ENCODE measurements around the gene HIRA. TPM values are rescaled to one million over a fixed set of nuclear protein-coding genes. Genes with fewer than 3 reads are reported as not detected.

HIRA gene
- total RNA-seq, 1 donor from 2014 or later = 32.7 TPM

GRCh38 chr22:19478901-19479354 is 47.4 kb upstream of the HIRA start, which contains the start of gene UFD1:
Gene UFD1, minus strand, starts transcription at chr22:19479193. Its CDS starts 108 bp downstream, at chr22:19479085.
- ATAC-seq (ENCODE audit: low read depth) = peak; percentile 43
- ChIA-PET POLR2A (interaction anchor here (0.7 to 2.6 kb wide), 10 partner anchors 32 to 357 kb away, joined by 3 to 18 read pairs (median 4); partner anchors contain the start of genes C22orf39, DGCR2, ESS2 and HIRA), CTCF (interaction anchor here (1.1 to 3.1 kb wide), 4 partner anchors 151 to 332 kb away, joined by 3 to 21 read pairs (median 16); partner anchors contain the start of gene SLC25A1)
- Mint-ChIP-seq H3K27me3 (no peaks in the 10 kb centered on the region), H3K4me3 (peak within 1 kb of the TSS; percentile 93), H3K9me3 (no peaks in the 10 kb centered on the region), H3K27ac (peak within 1 kb of the TSS; percentile 98), H3K4me1 (peaks cover 26% of the 10 kb centered on the region), H3K36me3 (ENCODE audit: low read depth) (peaks cover 19% of the 10 kb centered on the region)
- TF ChIP-seq CTCF (IDR thresholded peaks at IDR 0.05) = no peak
- DNase-seq = peak; percentile 74
- intact Hi-C loops (cut with micrococcal nuclease) = loop anchor here (1.0 to 5.0 kb wide), 10 partner anchors 32 to 357 kb away; partner anchors contain the start of genes C22orf39, CLTCL1, DGCR2 and ESS2

- Mint-ChIP-seq H3K9me3 (no peaks in the 10 kb centered on the region), H3K27ac (peak overlapping the region; percentile 61), H3K36me3 (ENCODE audit: low read depth) (peaks cover 25% of the 10 kb centered on the region), H3K4me1 (peaks cover 26% of the 10 kb centered on the region), H3K27me3 (no peaks in the 10 kb centered on the region), H3K4me3 (peak overlapping the region; percentile 93)
- ChIA-PET POLR2A (interaction anchor here (0.6 to 2.6 kb wide), 6 partner anchors 12 to 334 kb away, joined by 4 to 18 read pairs (median 6); partner anchors contain the start of genes ESS2, HIRA and MRPL40), CTCF (interaction anchor here (1.1 to 3.1 kb wide), 7 partner anchors 30 to 334 kb away, joined by 3 to 21 read pairs (median 15); partner anchors contain the start of genes C22orf39, ESS2 and SLC25A1)
- TF ChIP-seq CTCF (IDR thresholded peaks at IDR 0.05) = no peak
- ATAC-seq (ENCODE audit: low read depth) (no peak), DNase-seq (no peak)
- intact Hi-C loops (cut with micrococcal nuclease) = loop anchor here (1.0 to 5.0 kb wide), 6 partner anchors 117 to 356 kb away; partner anchors contain the start of genes CLTCL1 and DGCR2
These were observed 46.7 kb upstream of the HIRA start for GRCh38 chr22:19478045-19478900.

GRCh38 chr22:19477321-19478044 is 46.0 kb upstream of the HIRA start:
- DNase-seq (no peak), ATAC-seq (ENCODE audit: low read depth) (no peak)
- peaks cover 33% of the 10 kb centered on the region for H3K36me3 Mint-ChIP-seq (ENCODE audit: low read depth)
- TF ChIP-seq CTCF (IDR thresholded peaks at IDR 0.05) = no peak
- H3K9me3 Mint-ChIP-seq = no peaks in the 10 kb centered on the region
- peak overlapping the region; percentile 61 for H3K27ac Mint-ChIP-seq
- ChIA-PET POLR2A (interaction anchor here (1.1 to 2.6 kb wide), 3 partner anchors 116 to 333 kb away, joined by 4 to 17 read pairs (median 5); partner anchors contain the start of genes CLTCL1 and ESS2), CTCF (interaction anchor here (1.2 to 3.1 kb wide), 6 partner anchors 30 to 333 kb away, joined by 3 to 21 read pairs (median 16); partner anchors contain the start of genes C22orf39, ESS2 and SLC25A1)
- intact Hi-C loops (cut with micrococcal nuclease) = loop anchor here (1.0 to 5.0 kb wide), 6 partner anchors 117 to 355 kb away; partner anchors contain the start of genes CLTCL1 and DGCR2
- H3K4me1 Mint-ChIP-seq = peaks cover 26% of the 10 kb centered on the region
- no peaks in the 10 kb centered on the region for H3K27me3 Mint-ChIP-seq
- H3K4me3 Mint-ChIP-seq = peak overlapping the region; percentile 93

- ChIA-PET POLR2A (interaction anchor here (0.7 kb wide), 1 partner anchor 366 kb away, joined by 4 read pairs; no protein-coding TSS in a partner anchor), CTCF (no interaction called here)
- Mint-ChIP-seq H3K36me3 (ENCODE audit: low read depth) (peaks cover 48% of the 10 kb centered on the region), H3K27me3 (no peaks in the 10 kb centered on the region), H3K4me3 (no peak overlapping the region), H3K27ac (no peak overlapping the region), H3K9me3 (no peaks in the 10 kb centered on the region), H3K4me1 (peaks cover 26% of the 10 kb centered on the region)
- intact Hi-C loops (cut with micrococcal nuclease) = loop anchor here (5.0 kb wide), 2 partner anchors 241 to 354 kb away; partner anchors contain the start of gene DGCR2
- no peak for DNase-seq
- ATAC-seq (ENCODE audit: low read depth) = no peak
- no peak for TF ChIP-seq CTCF (IDR thresholded peaks at IDR 0.05)
These were observed 44.5 kb upstream of the HIRA start for GRCh38 chr22:19476023-19476422.

Measured in activated B cell treated with CpG ODN at 0.5 μM for 24 hours (primary cell).